ENCODE data around the gene GRK4.

DNA sequence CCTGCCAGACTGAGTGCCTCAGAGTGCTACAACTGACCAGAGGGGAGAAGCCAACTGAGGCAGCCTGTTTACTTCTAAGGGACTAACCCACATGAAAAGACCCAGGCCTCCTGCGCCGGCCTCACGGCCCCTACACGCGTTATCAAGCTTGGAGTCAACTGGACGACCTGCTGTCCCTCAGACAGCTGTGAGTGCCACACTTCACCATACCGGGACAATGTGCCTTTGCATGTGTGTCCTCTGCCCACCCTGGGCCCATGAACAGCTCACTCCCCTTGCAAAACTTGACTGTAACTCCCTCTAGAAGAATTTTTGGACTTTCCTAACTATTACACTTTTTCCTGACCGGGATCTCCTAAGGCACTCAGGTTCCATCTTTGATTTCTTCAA, 2.0 kb upstream of the GRK4 start:
- TF ChIP-seq CTCF (IDR thresholded peaks at IDR 0.05; ENCODE audit: insufficient read depth, low read length) (no peak), POLR2AphosphoS5 (IDR thresholded peaks at IDR 0.05; ENCODE audit: low read depth) (0 out of 2 replicates have a peak, but pooled peaks have one; percentile 18)
- TF ChIP-seq, protein P1, sequence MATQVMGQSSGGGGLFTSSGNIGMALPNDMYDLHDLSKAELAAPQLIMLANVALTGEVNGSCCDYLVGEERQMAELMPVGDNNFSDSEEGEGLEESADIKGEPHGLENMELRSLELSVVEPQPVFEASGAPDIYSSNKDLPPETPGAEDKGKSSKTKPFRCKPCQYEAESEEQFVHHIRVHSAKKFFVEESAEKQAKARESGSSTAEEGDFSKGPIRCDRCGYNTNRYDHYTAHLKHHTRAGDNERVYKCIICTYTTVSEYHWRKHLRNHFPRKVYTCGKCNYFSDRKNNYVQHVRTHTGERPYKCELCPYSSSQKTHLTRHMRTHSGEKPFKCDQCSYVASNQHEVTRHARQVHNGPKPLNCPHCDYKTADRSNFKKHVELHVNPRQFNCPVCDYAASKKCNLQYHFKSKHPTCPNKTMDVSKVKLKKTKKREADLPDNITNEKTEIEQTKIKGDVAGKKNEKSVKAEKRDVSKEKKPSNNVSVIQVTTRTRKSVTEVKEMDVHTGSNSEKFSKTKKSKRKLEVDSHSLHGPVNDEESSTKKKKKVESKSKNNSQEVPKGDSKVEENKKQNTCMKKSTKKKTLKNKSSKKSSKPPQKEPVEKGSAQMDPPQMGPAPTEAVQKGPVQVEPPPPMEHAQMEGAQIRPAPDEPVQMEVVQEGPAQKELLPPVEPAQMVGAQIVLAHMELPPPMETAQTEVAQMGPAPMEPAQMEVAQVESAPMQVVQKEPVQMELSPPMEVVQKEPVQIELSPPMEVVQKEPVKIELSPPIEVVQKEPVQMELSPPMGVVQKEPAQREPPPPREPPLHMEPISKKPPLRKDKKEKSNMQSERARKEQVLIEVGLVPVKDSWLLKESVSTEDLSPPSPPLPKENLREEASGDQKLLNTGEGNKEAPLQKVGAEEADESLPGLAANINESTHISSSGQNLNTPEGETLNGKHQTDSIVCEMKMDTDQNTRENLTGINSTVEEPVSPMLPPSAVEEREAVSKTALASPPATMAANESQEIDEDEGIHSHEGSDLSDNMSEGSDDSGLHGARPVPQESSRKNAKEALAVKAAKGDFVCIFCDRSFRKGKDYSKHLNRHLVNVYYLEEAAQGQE (IDR thresholded peaks at IDR 0.05; ENCODE audit: insufficient replicate concordance, low read depth), result no peak

All from HL-60 (cell line).